Stimulated activated naive B cell treated with anti-CD40 and anti-IgM and Interleukin-4, amounts not matched to agents 10 μg/mL and 1 μg/mL and 100 μg/mL, for 72 hours (primary cell): ENCODE measurements around the gene NTN4.
"Not testable (repeated sequence)": the region's sequence is repeated elsewhere in the genome, so short reads cannot be mapped to it uniquely, and the experiment has no call there.

Experiments used
- ATAC-seq, 2 donors: fragments of 150-1000 bp; cut with Tn5 transposase; replicated peaks; 2 replicates each; pipeline ENCODE4 v1.10.0; 2021; ENCODE audit warnings: moderate library complexity in 1 of 2
- DNase-seq: peaks from one replicate; pipeline ENCODE4 v3.0.0; 2021
- H3K27ac Mint-ChIP-seq: one replicate; pipeline ENCODE4 v1.8.0; 2022; ENCODE audit warnings: mild to moderate bottlenecking, mixed read lengths
- H3K27me3 Mint-ChIP-seq, 2 donors: one replicate each; pipeline ENCODE4 v1.8.0; 2022; ENCODE audit warnings: mixed read lengths in 2 of 2
- H3K36me3 Mint-ChIP-seq, 2 donors: one replicate each; pipeline ENCODE4 v1.8.0; 2022; ENCODE audit warnings: mixed read lengths in 2 of 2, mild to moderate bottlenecking in 1 of 2
- H3K4me1 Mint-ChIP-seq, 2 donors: one replicate each; pipeline ENCODE4 v1.8.0; 2022; ENCODE audit warnings: mixed read lengths in 2 of 2, mild to moderate bottlenecking in 1 of 2
- H3K4me3 Mint-ChIP-seq, 2 donors: one replicate each; pipeline ENCODE4 v1.8.0; 2022; ENCODE audit warnings: mild to moderate bottlenecking in 2 of 2, mixed read lengths in 2 of 2, moderate library complexity in 1 of 2
- H3K9me3 Mint-ChIP-seq, 2 donors: one replicate each; pipeline ENCODE4 v1.8.0; 2022; ENCODE audit warnings: mixed read lengths in 2 of 2, mild to moderate bottlenecking in 1 of 2

The NTN4 gene

GRCh38 chr12:95775466-95775865, 15.1 kb downstream of the NTN4 start:
- not testable (repeated sequence) for ATAC-seq, H3K4me1 Mint-ChIP-seq, H3K36me3 Mint-ChIP-seq, H3K4me3 Mint-ChIP-seq, H3K27ac Mint-ChIP-seq, DNase-seq
- Mint-ChIP-seq H3K9me3 (peaks cover 4 to 10% of the 10 kb centered on the region in 2 donors), H3K27me3 (peaks cover 30 to 40% of the 10 kb centered on the region in 2 donors)

- no peak for ATAC-seq
- Mint-ChIP-seq H3K27ac (no peak overlapping the region), H3K27me3 (peaks cover 30 to 48% of the 10 kb centered on the region in 2 donors), H3K9me3 (peaks cover 4 to 10% of the 10 kb centered on the region in 2 donors), H3K4me3 (no peak overlapping the region), H3K4me1 (no peaks in the 10 kb centered on the region), H3K36me3 (no peaks in the 10 kb centered on the region)
- DNase-seq, result no peak
Observed at GRCh38 chr12:95774311-95775045, 16.1 kb downstream of the NTN4 start.

GRCh38 chr12:95773320-95773719, 17.2 kb downstream of the NTN4 start:
- Mint-ChIP-seq H3K36me3 (no peaks in the 10 kb centered on the region), H3K4me3 (no peak overlapping the region), H3K4me1 (no peaks in the 10 kb centered on the region), H3K27ac (no peak overlapping the region), H3K27me3 (peaks cover 35 to 59% of the 10 kb centered on the region in 2 donors), H3K9me3 (peaks cover 4 to 10% of the 10 kb centered on the region in 2 donors)
- DNase-seq (no peak), ATAC-seq (no peak)

- Mint-ChIP-seq H3K4me3 (no peak overlapping the region), H3K36me3 (no peaks in the 10 kb centered on the region), H3K27me3 (peaks cover 38 to 50% of the 10 kb centered on the region in 2 donors), H3K9me3 (no peaks in the 10 kb centered on the region), H3K4me1 (no peaks in the 10 kb centered on the region), H3K27ac (no peak overlapping the region)
- ATAC-seq (no peak), DNase-seq (no peak)
Observed at GRCh38 chr12:95767703-95768102, 22.9 kb downstream of the NTN4 start.

GRCh38 chr12:95766356-95767019, 24.1 kb downstream of the NTN4 start:
- DNase-seq (no peak), ATAC-seq (no peak)
- H3K4me1 Mint-ChIP-seq, result peaks cover 0 to 4% of the 10 kb centered on the region in 2 donors
- H3K36me3 Mint-ChIP-seq, result no peaks in the 10 kb centered on the region
- no peak overlapping the region for H3K27ac Mint-ChIP-seq
- peaks cover 30 to 39% of the 10 kb centered on the region in 2 donors for H3K27me3 Mint-ChIP-seq
- H3K4me3 Mint-ChIP-seq, result no peak overlapping the region
- no peaks in the 10 kb centered on the region for H3K9me3 Mint-ChIP-seq

GRCh38 chr12:95764848-95765247, 25.7 kb downstream of the NTN4 start:
- H3K36me3 Mint-ChIP-seq, result no peaks in the 10 kb centered on the region
- no peaks in the 10 kb centered on the region for H3K9me3 Mint-ChIP-seq
- H3K4me3 Mint-ChIP-seq, result no peak overlapping the region
- ATAC-seq (no peak), DNase-seq (no peak)
- peaks cover 0 to 4% of the 10 kb centered on the region in 2 donors for H3K4me1 Mint-ChIP-seq
- no peak overlapping the region for H3K27ac Mint-ChIP-seq
- H3K27me3 Mint-ChIP-seq, result peaks cover 38% of the 10 kb centered on the region in 2 donors

- Mint-ChIP-seq H3K27me3 (peaks cover 31 to 33% of the 10 kb centered on the region in 2 donors), H3K36me3 (no peaks in the 10 kb centered on the region), H3K4me3 (no peak overlapping the region), H3K27ac (no peak overlapping the region), H3K9me3 (no peaks in the 10 kb centered on the region), H3K4me1 (peaks cover 0 to 4% of the 10 kb centered on the region in 2 donors)
- no peak for ATAC-seq
- no peak for DNase-seq
Observed at GRCh38 chr12:95763809-95764253, 26.7 kb downstream of the NTN4 start.

- no peak overlapping the region for H3K4me3 Mint-ChIP-seq
- no peaks in the 10 kb centered on the region for H3K36me3 Mint-ChIP-seq
- H3K9me3 Mint-ChIP-seq, result no peaks in the 10 kb centered on the region
- H3K27me3 Mint-ChIP-seq, result peaks cover 24% of the 10 kb centered on the region in 2 donors
- no peak for DNase-seq
- H3K27ac Mint-ChIP-seq, result no peak overlapping the region
- peak; percentile 34 to 47 for ATAC-seq
- peaks cover 0 to 4% of the 10 kb centered on the region in 2 donors for H3K4me1 Mint-ChIP-seq
Observed at GRCh38 chr12:95762123-95762785, 28.3 kb downstream of the NTN4 start.

- H3K9me3 Mint-ChIP-seq, result no peaks in the 10 kb centered on the region
- H3K4me1 Mint-ChIP-seq, result peaks cover 0 to 4% of the 10 kb centered on the region in 2 donors
- H3K4me3 Mint-ChIP-seq, result no peak overlapping the region
- H3K36me3 Mint-ChIP-seq, result no peaks in the 10 kb centered on the region
- ATAC-seq (no peak), DNase-seq (no peak)
- no peak overlapping the region for H3K27ac Mint-ChIP-seq
- H3K27me3 Mint-ChIP-seq, result peaks cover 22 to 23% of the 10 kb centered on the region in 2 donors
Observed at GRCh38 chr12:95760371-95760770, 30.2 kb downstream of the NTN4 start.

GRCh38 chr12:95759718-95760117, 30.8 kb downstream of the NTN4 start:
- no peak overlapping the region for H3K27ac Mint-ChIP-seq
- H3K4me1 Mint-ChIP-seq, result peaks cover 0 to 5% of the 10 kb centered on the region in 2 donors
- no peak overlapping the region for H3K4me3 Mint-ChIP-seq
- DNase-seq (no peak), ATAC-seq (no peak)
- H3K36me3 Mint-ChIP-seq, result no peaks in the 10 kb centered on the region
- no peaks in the 10 kb centered on the region for H3K9me3 Mint-ChIP-seq
- H3K27me3 Mint-ChIP-seq, result peaks cover 22 to 23% of the 10 kb centered on the region in 2 donors

GRCh38 chr12:95759039-95759438, 31.5 kb downstream of the NTN4 start:
- no peaks in the 10 kb centered on the region for H3K36me3 Mint-ChIP-seq
- H3K27ac Mint-ChIP-seq, result no peak overlapping the region
- no peak overlapping the region for H3K4me3 Mint-ChIP-seq
- DNase-seq (no peak), ATAC-seq (no peak)
- H3K9me3 Mint-ChIP-seq, result no peaks in the 10 kb centered on the region
- H3K27me3 Mint-ChIP-seq, result peaks cover 22 to 23% of the 10 kb centered on the region in 2 donors
- H3K4me1 Mint-ChIP-seq, result peaks cover 0 to 5% of the 10 kb centered on the region in 2 donors

- H3K27ac Mint-ChIP-seq, result no peak overlapping the region
Observed at GRCh38 chr12:95756362-95756761, 34.2 kb downstream of the NTN4 start.

GRCh38 chr12:95755261-95755865, 35.2 kb downstream of the NTN4 start:
- Mint-ChIP-seq H3K9me3 (no peaks in the 10 kb centered on the region), H3K4me1 (peaks cover 0 to 1% of the 10 kb centered on the region in 2 donors), H3K4me3 (no peak overlapping the region), H3K27me3 (peaks cover 11 to 23% of the 10 kb centered on the region in 2 donors), H3K27ac (no peak overlapping the region), H3K36me3 (no peaks in the 10 kb centered on the region)
- ATAC-seq (no peak), DNase-seq (no peak)

More at GRCh38 chr12:95756362-95756761, 34.2 kb downstream of the NTN4 start:
- ATAC-seq, result no peak
- peaks cover 0 to 1% of the 10 kb centered on the region in 2 donors for H3K4me1 Mint-ChIP-seq
- no peak overlapping the region for H3K4me3 Mint-ChIP-seq
- H3K36me3 Mint-ChIP-seq, result no peaks in the 10 kb centered on the region
- no peaks in the 10 kb centered on the region for H3K9me3 Mint-ChIP-seq
- DNase-seq, result no peak
- H3K27me3 Mint-ChIP-seq, result peaks cover 14 to 23% of the 10 kb centered on the region in 2 donors

- H3K4me3 Mint-ChIP-seq, H3K27ac Mint-ChIP-seq, DNase-seq, ATAC-seq, H3K36me3 Mint-ChIP-seq, H3K4me1 Mint-ChIP-seq: not testable (repeated sequence)
- H3K9me3 Mint-ChIP-seq, result peaks cover 13 to 15% of the 10 kb centered on the region in 2 donors
- peaks cover 33 to 47% of the 10 kb centered on the region in 2 donors for H3K27me3 Mint-ChIP-seq
Observed at GRCh38 chr12:95746062-95746461, 44.5 kb downstream of the NTN4 start.
